ENCODE data around the gene FBXW7. TPM values are rescaled to one million over a fixed set of nuclear protein-coding genes. Genes with fewer than 3 reads are reported as not detected.
A peak's percentile ranks its signal among the peaks of the same experiment; 100 is the strongest.

Gene FBXW7
- total RNA-seq, 4 donors from 2014 or later: 106 to 363 (median 138) TPM

- H3K4me3 ChIP-seq: peak overlapping the region; percentile 3
- 61% methylated on average over 3 of the region's 3 CpGs for WGBS
- H3K36me3 ChIP-seq: no peaks in the 10 kb centered on the region
- TF ChIP-seq CTCF (IDR thresholded peaks at IDR 0.05): no peak
- no peak for TF ChIP-seq EP300 (IDR thresholded peaks at IDR 0.05)
- no peak for TF ChIP-seq POLR2AphosphoS5 (IDR thresholded peaks at IDR 0.05)
- TF ChIP-seq POLR2A (IDR thresholded peaks at IDR 0.05): no peak
- no peak for DNase-seq (ENCODE audit: low spot score in 2 of 2)
- no peaks in the 10 kb centered on the region for H3K27me3 ChIP-seq
- H3K27ac ChIP-seq: no peak overlapping the region
- peaks cover 20% of the 10 kb centered on the region for H3K4me1 ChIP-seq
- H3K9me3 ChIP-seq: no peaks in the 10 kb centered on the region
Measured at GRCh38 chr4:152380185-152380584, 155.7 kb downstream of the FBXW7 start.

GRCh38 chr4:152374606-152375285, 161.1 kb downstream of the FBXW7 start:
- H3K27me3 ChIP-seq: no peaks in the 10 kb centered on the region
- DNase-seq (ENCODE audit: low spot score in 2 of 2): no peak
- no peak for TF ChIP-seq CTCF (IDR thresholded peaks at IDR 0.05)
- no peak for TF ChIP-seq POLR2A (IDR thresholded peaks at IDR 0.05)
- no peak for TF ChIP-seq POLR2AphosphoS5 (IDR thresholded peaks at IDR 0.05)
- TF ChIP-seq EP300 (IDR thresholded peaks at IDR 0.05): no peak
- peaks cover 2% of the 10 kb centered on the region for H3K4me1 ChIP-seq
- 78% methylated on average over 3 of the region's 3 CpGs for WGBS
- no peaks in the 10 kb centered on the region for H3K9me3 ChIP-seq
- no peaks in the 10 kb centered on the region for H3K36me3 ChIP-seq
- no peak overlapping the region for H3K4me3 ChIP-seq
- H3K27ac ChIP-seq: no peak overlapping the region

- Histone ChIP-seq H3K9me3 (no peaks in the 10 kb centered on the region), H3K27me3 (no peaks in the 10 kb centered on the region), H3K4me1 (no peaks in the 10 kb centered on the region), H3K27ac (no peak overlapping the region), H3K36me3 (no peaks in the 10 kb centered on the region), H3K4me3 (no peak overlapping the region)
- WGBS: 83% methylated on average over 1 of the region's 1 CpG
- DNase-seq (ENCODE audit: low spot score in 2 of 2): no peak
- TF ChIP-seq POLR2AphosphoS5 (IDR thresholded peaks at IDR 0.05) (no peak), CTCF (IDR thresholded peaks at IDR 0.05) (no peak), POLR2A (IDR thresholded peaks at IDR 0.05) (no peak), EP300 (IDR thresholded peaks at IDR 0.05) (no peak)
Measured at GRCh38 chr4:152374153-152374552, 161.7 kb downstream of the FBXW7 start.

- no peaks in the 10 kb centered on the region for H3K9me3 ChIP-seq
- H3K36me3 ChIP-seq: no peaks in the 10 kb centered on the region
- TF ChIP-seq POLR2AphosphoS5 (IDR thresholded peaks at IDR 0.05): no peak
- no peak for TF ChIP-seq CTCF (IDR thresholded peaks at IDR 0.05)
- TF ChIP-seq POLR2A (IDR thresholded peaks at IDR 0.05): no peak
- TF ChIP-seq EP300 (IDR thresholded peaks at IDR 0.05): no peak
- H3K4me3 ChIP-seq: no peak overlapping the region
- H3K27ac ChIP-seq: no peak overlapping the region
- DNase-seq (ENCODE audit: low spot score in 2 of 2): no peak
- no peaks in the 10 kb centered on the region for H3K27me3 ChIP-seq
- H3K4me1 ChIP-seq: no peaks in the 10 kb centered on the region
Measured at GRCh38 chr4:152372444-152372843, 163.4 kb downstream of the FBXW7 start.

- WGBS: 43% methylated on average over 1 of the region's 1 CpG
- Histone ChIP-seq H3K27ac (no peak overlapping the region), H3K4me3 (no peak overlapping the region), H3K4me1 (no peaks in the 10 kb centered on the region), H3K36me3 (no peaks in the 10 kb centered on the region), H3K9me3 (no peaks in the 10 kb centered on the region), H3K27me3 (no peaks in the 10 kb centered on the region)
- no peak for DNase-seq (ENCODE audit: low spot score in 2 of 2)
- no peak for TF ChIP-seq POLR2A (IDR thresholded peaks at IDR 0.05)
- no peak for TF ChIP-seq POLR2AphosphoS5 (IDR thresholded peaks at IDR 0.05)
- no peak for TF ChIP-seq EP300 (IDR thresholded peaks at IDR 0.05)
- TF ChIP-seq CTCF (IDR thresholded peaks at IDR 0.05): no peak
Measured at GRCh38 chr4:152369902-152370295, 166.0 kb downstream of the FBXW7 start.
